Measurements from ENCODE around the gene SET. TPM values are rescaled to one million over a fixed set of nuclear protein-coding genes. Genes with fewer than 3 reads are reported as not detected.
A peak's percentile ranks its signal among the peaks of the same experiment; 100 is the strongest.

The SET gene
- total and polyA plus RNA-seq, 2 of the 13 experiments (the other 11 are each of a cell fraction or from before 2014, with no cell fraction given) = 94.2 to 611 TPM

- 0 out of 2 replicates have a peak, but pooled peaks have one; percentile 53 for TF ChIP-seq SAFB2 (CRISPR knock-in tag; IDR thresholded peaks at IDR 0.05; ENCODE audit: borderline replicate concordance, low read depth)
- TF ChIP-seq E2F5 (CRISPR knock-in tag; conservative IDR thresholded peaks at IDR 0.05) = no peak
- peak; percentile 52; the same call in 1 of the 2 replicates for TF ChIP-seq ZBTB38 (CRISPR knock-in tag; IDR thresholded peaks at IDR 0.05)
- TF ChIP-seq ZNF687 (CRISPR knock-in tag; IDR thresholded peaks at IDR 0.05) = 0 out of 2 replicates have a peak, but pooled peaks have one; percentile 1
- TF ChIP-seq ZNF629 (CRISPR knock-in tag; conservative IDR thresholded peaks at IDR 0.05) = peak; percentile 53
- Histone ChIP-seq H3K4me2 (ENCODE audit: low read depth, low read length) (peak overlapping the region; percentile 92), H3K9ac (ENCODE audit: insufficient read depth, low read depth, low read length) (peak overlapping the region; percentile 78), H3K9me3 (ENCODE audit: low read length) (no peaks in the 10 kb centered on the region), H3K4me3 (replicated peaks in 1 of 3; ENCODE audit: insufficient read depth in 1 of 3, low read depth in 2 of 3, low read length in 3 of 3) (peak overlapping the region; percentile 89 to 97 (median 92); a peak in 5 of 6 replicates), H3K27ac (ENCODE audit: extremely low read length, insufficient read depth, low read length) (peak overlapping the region; percentile 85), H3K36me3 (replicated peaks in 1 of 2; ENCODE audit: control insufficient read depth in 1 of 2, insufficient read depth in 2 of 2, low read length in 2 of 2) (peaks cover 4 to 12% of the 10 kb centered on the region in 2 experiments; a peak in 4 of 5 replicates), H2AFZ (ENCODE audit: low read length) (no peak overlapping the region), H4K20me1 (ENCODE audit: insufficient read depth, low read length) (no peaks in the 10 kb centered on the region), H3K79me2 (ENCODE audit: insufficient read depth, low read length) (peaks cover 8% of the 10 kb centered on the region), H3K27me3 (ENCODE audit: control insufficient read depth in 1 of 2, insufficient read depth in 2 of 2, low read length in 2 of 2) (no peaks in the 10 kb centered on the region), H3K4me1 (ENCODE audit: insufficient read depth, low read length) (peaks cover 9% of the 10 kb centered on the region)
- POLR2A ChIA-PET = interaction anchor here (1.0 kb wide), 1 partner anchor 20 kb away, joined by 4 read pairs; no protein-coding TSS in a partner anchor
- TSS peak; percentile 46 for BruUV-seq (replicated peaks)
- CTCF ChIA-PET (ENCODE audit: low intra/inter-chr PET ratio, low total read pairs) = interaction anchor here (2.6 kb wide), 1 partner anchor 29 kb away, joined by 17 read pairs; no protein-coding TSS in a partner anchor
- FAIRE-seq = no peak
- no peak for DNase-seq (ENCODE audit: low spot score)
- no peak for ATAC-seq
- intact Hi-C loops (cut with micrococcal nuclease; ENCODE audit: unreplicated experiment) (loop anchor here (5.0 kb wide), 1 partner anchor 66 kb away; no protein-coding TSS in a partner anchor), in situ Hi-C loops (cut with HindIII; ENCODE audit: extremely low pct_ligation_motif_present, low pct_unique_long_range_greater_than_20kb) (no loop called here)
- WGBS (ENCODE audit: low lambda C conversion rate) = 85% methylated on average over 27 of the region's 31 CpGs
Observed at GRCh38 chr9:128703616-128704355, 14.8 kb downstream of the SET start.
